Heart left ventricle (tissue), 13 donors: Measurements from ENCODE around the gene CACNA1E.

Experiments
- CTCF ChIP-seq, 12 donors: fragments of 200-600 bp; sonication (generic) in 4 of 12; IDR thresholded peaks; one replicate each; pipeline versions ENCODE4 v1.5.0 to v1.8.0; 2018 to 2022; ENCODE audit warnings: antibody characterized with exemption in 12 of 12, mild to moderate bottlenecking in 5 of 12
- POLR2A ChIP-seq, 2 donors: fragments of 450-650 bp; IDR thresholded peaks; one replicate each; pipeline ENCODE4 v1.6.1; 2017; ENCODE audit warnings: antibody characterized with exemption in 2 of 2, mild to moderate bottlenecking in 2 of 2, moderate library complexity in 2 of 2
- donor health status: ischemic (EF 13 %, LVEDD 7.1; RV severe dilation, severe dysfunction).
- donor health status: DM: no; HTN: yes; CAD: no.
- donor health status: DM: no; HTN: no; CAD: no.
- donor health status: ischemic (EF 25% LVEDD 6.9; RV normal size, moderate dysfunction).
- donor health status: ischemic (EF 25% LVEDD 5.7; RV mildly dilated, moderate dysfunction).
- donor health status: ischemic (EF 35%, LVEDD 5.7; RV mildly dilated, moderate dysfunction).
- donor health status: nonischemic (EF 11% LVEDD 7.7; RV severe dilation, severe dysfunction).
- donor health status: DM: yes; HTN: yes; CAD: no.
- donor health status: PGD.
- donor health status: ischemic (EF 29% LVEDD 5.4; RV normal size, mild dysfunction).
- donor health status: nonischemic (EF 23%, LVEDD 6.1; RV moderate dilation, normal function).

DNA sequence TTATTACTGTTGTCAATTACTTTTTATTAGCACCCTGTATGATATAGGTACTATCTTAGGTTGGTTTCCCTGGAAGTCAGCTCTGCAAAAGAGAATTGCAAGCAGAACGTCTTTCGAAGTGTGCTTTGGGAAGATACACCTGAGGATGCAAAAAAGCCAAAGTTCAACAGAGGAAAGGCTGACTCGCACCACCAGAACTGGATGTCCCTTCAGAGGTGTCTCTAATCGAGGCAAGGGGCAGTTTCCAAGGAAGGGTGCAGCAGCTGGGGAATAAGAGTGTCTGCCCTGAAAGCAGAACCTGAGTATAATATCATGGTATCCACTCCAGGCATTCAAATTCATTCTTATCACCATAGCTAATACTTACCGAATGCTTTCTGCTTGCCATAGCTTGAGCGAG is 149.6 kb downstream of the CACNA1E start:
- no peak for TF ChIP-seq CTCF (IDR thresholded peaks at IDR 0.05)
- no peak for TF ChIP-seq POLR2A (IDR thresholded peaks at IDR 0.05)
